Fibroblast of skin of scalp (primary cell): Measurements from ENCODE around the gene CDK16. TPM values are rescaled to one million over a fixed set of nuclear protein-coding genes. Genes with fewer than 3 reads are reported as not detected.

Experiments used
- DNase-seq: peaks from one replicate; pipeline ENCODE4 v3.0.0-alpha.2; 2013
- polyA plus RNA-seq, 2 experiments: library from polyadenylated mRNA; unstranded; fragments of 120-200 nt; gene quantifications; one replicate each; pipeline ENCODE4 v1.2.1, GENCODE V29; 2013; ENCODE audit not compliant: insufficient read length in 2 of 2

CDK16 gene
- polyA plus RNA-seq (2013, experiment 1 of 2; ENCODE audit: insufficient read length): 127 TPM
- polyA plus RNA-seq (2013, experiment 2 of 2; ENCODE audit: insufficient read length): 113 TPM

DNA sequence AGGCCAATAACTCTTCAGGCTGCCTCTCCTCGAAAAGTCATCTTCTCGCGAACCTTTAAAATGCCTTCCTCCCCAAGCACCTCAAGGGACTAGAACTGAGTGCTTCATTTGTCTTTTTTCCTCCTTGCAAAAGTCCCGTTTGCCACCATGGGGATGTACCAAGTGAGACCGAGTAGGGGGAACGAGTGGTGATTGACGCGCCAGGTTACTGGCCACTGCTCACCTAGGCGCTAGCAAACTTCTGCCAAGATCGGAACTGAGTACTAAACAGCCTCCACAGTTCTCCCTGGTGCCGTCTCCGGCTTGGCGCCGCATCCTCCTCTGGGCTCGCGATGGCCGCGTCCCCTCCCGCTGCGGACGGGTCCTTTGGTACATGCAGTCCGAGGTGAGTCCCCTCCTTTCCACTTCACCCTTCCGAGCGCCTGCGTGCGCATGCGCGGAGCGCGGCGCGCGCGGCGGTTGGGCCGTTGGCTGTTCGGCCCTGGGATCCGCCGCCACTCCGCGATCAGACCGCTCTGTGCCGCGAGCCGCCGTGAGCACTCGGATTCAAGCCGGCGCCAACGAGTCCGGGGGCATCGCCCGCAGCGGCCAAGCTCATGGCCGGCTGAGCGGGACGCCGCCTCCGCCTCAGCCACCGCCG, at the start of gene CDK16:
TSS of gene CDK16 (plus strand) at position 402 of the 640 bp plus-strand sequence. CDS start 4,877 bp downstream, outside the sequence.
- peak; percentile 84 for DNase-seq

DNA sequence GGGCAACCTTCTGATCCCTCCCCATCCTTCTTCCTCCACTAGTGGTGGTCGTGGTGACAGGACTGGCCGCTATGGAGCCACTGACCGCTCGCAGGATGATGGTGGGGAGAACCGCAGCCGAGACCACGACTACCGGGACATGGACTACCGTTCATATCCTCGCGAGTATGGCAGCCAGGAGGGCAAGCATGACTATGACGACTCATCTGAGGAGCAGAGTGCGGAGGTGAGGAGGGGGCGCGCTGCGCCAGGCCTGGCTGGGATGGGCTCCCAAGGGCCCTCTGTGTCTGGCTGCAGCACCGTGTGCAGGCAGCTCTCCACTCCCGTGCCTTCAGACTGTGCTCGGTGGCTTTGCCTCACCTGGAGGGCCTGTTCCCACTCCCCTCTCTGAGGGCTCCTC, 49.2 kb upstream of the CDK16 start:
- DNase-seq: no peak

DNA sequence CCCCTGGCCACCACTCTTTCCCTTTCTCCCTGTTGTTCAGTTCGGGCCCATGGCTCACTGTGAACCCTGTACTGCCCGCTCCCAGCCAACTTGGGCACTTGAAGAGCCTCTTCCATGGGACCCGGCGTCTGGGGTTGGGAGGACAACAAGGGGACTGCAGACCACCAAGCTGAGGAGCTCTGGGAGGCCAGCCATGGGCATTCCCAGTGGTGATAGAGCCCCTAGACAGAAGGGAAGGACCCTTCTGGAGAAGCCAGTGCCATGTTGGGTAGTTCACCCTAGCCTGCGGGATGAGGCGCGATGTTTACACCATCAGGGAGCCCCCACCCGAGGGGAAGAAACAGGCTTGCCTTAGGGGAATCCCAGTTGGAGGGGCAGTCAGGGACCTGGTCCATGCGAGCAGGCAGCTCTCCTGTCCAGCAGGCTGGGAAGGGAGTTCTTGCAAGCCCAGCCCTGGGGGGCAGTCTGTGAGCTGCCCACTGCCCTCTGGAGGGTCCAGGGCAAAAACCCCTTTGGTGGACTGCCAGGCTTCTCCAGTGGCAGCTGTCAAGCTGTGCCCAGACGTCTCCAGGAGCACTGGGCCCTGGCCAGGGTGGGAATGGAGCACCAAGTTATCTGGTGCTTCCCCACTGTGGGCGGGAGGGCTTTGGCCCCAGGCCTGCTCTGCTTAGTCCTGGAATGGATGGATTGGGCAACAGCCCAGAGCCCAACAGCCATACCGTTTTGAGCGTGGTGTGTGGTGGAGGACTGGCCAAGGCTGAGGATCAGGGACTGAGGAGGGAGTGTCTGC, 48.6 kb upstream of the CDK16 start:
- no peak for DNase-seq

DNA sequence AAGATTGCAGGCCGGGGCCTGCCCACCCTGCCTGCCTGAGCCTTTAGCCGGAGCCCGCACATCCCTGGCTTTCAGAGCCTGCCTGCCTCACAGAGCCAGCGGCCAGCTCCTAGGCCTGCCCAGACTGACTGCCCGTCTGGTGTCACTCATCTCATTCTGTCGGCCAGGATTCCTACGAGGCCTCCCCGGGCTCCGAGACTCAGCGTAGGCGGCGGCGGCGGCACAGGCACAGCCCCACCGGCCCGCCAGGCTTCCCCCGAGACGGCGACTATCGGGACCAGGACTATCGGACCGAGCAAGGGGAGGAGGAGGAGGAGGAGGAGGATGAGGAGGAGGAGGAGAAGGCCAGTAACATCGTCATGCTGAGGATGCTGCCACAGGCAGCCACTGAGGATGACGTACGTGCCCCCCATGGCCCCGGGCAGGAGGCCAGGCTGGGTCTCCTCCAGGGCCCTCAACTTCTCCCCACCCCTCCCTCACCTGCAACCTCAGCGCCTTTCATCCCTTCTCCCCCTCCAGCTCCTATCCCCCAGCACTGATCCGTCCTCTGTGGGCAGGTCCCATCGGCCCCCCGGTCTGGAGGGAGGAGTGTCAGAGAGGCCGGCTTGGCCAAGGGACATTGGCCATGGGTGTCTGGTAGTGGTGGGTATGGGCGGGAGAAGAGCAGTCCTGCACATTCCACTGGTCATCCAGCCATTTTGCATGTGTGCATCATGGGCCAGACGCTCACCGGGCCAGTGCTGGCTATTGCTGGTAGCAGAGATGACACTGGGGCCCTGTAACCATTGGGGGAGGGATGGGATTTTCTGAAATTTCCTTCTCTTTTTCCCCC, 47.4 kb upstream of the CDK16 start:
- no peak for DNase-seq

DNA sequence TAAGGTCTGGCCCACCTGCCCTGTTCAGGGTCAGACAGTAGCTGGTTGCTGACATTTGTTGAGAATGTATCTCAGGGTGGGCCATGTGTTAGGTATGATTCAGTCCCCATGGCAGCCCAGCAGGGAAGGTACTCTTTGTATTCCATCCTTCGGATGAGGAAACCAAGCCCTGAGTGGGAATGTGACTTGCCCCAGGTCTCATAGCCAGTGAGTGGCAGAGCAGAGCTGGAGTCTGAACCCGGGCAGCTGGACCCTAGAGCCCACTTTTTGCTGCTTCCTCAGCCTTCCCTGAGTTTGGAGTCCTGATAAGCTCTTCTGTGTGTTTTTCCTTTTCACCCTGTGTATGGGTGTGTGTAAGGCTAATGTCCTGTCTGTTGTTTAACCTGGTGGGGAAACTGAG, 46.5 kb upstream of the CDK16 start:
- DNase-seq: no peak

DNA sequence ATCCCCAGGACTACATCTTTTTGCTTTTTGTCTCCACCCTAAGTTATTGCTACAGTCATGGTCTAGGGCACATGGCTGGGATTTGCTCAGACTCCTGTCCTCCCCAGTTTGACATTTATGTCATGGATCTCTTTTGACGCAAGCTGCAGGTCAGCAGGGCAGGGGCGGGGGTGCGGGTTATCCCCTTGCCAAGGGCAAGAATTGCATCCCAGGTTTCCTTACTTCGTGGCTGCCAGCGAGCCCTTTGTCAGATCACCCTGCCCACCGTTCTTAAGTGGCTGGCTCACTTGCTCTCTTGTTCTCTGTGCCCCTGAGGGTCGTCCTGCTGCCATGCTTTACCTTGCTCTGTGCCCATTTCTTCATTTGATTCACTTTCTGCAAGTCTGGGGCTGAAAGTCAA, 45.9 kb upstream of the CDK16 start:
- DNase-seq: no peak

DNA sequence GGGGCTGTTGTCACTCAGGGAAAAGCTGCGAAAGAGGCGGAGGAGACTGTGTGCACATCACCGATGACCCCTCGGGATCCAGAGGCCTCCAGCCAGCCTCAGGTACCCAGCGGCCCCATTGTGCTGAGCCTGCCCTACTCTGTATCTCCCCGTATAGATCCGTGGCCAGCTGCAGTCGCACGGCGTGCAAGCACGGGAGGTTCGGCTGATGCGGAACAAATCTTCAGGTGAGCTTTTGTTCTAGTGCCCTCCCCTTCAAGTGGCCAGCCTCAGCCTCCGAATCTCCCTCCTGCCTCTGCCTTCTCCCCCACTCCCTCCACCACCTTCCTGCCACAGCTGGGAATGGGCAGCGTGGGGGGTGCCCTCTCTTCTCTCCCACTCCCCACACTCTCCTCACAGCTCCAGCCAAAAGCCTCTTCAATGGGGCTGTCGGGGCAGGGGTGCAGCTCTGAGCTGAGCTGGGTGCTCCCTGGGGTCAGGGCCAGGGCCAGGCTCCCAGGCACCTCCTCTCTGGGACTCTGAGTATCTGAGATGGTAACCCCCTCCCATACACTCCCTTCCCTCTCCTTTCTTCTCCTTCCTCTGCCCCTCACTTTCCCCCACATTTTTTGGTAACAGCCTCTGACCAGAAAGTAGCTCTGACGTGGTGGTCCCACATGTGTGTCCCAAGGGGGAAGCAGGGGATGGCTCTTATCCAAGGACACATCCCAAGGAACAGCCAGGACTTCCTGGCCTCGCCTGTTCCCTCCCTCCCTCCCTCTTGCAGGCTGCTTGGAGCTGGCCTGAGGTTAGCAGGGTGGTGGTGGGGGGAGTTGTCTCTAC, 45.3 kb upstream of the CDK16 start:
- DNase-seq: no peak

DNA sequence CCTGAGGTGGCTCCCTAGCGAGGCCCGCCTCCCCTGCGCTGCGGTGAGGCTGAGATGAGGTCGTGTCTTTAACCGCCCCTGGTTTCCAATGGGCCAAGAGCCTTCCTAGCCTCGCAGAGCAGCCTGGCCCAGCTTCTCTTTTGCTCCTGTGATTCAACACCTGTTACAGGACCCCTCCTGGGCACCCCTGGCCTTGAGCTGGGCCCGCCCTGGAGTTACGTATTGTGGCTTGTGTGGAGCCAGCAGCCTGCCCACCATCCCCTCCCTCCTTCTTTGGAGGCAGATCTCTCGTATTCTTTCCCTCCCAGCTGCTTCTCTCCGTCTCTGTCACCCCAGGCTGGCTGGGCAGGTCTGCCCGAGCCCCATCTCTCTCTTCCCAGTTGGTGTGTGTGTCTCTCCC, 44.1 kb upstream of the CDK16 start:
- DNase-seq: no peak

DNA sequence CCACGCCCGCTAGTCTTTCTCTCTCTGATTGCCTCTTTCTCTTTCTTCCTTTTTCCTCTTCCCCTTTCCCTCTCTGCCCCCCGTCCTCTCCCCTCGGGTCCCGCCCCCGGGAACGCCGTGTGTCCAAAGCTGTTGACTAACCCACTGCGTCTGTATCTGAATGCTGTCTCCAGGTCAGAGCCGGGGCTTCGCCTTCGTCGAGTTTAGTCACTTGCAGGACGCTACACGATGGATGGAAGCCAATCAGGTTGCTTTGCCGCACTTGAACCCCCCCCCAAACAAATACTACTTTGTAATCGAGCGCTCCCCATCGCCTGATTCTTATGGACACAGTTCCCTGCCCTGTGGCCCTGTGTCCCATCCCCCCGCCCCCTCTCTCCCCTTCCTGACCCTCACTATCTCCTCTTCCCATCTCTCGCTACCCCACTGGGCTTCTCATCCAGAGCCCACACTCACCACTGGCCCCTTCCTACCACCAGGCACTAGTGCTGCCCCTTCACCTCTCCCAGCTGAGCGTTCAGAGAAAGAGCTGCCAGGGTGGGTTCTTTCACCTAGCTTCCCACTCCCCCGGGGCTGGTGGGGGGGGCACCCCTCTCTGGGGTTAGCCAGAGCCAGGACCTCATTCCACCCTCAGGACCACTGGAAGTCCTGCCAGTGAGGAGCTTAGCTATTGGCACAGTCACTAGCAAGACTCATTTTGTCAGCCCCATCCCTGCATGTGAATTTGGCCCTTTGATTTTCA, 43.5 kb upstream of the CDK16 start:
- no peak for DNase-seq

DNA sequence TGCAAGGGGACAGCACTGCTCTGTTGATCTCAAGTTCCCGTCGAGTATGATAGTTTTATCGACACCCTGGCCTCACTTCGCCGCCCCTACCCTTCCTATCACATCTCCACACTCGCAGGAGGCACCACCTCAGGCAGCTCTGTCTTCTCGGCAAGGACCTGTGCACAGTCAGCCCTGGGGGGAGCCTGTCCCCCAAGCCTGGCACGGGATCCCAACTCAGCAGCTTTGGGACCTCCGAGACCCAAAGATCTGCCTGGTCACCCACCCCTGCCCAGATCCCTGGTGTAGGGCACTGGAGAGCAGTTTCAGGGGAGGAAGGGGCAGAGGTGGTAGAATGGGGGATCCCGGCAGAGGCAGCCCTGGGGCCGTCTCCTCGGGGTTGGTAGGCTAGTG, 42.9 kb upstream of the CDK16 start:
- DNase-seq: no peak

DNA sequence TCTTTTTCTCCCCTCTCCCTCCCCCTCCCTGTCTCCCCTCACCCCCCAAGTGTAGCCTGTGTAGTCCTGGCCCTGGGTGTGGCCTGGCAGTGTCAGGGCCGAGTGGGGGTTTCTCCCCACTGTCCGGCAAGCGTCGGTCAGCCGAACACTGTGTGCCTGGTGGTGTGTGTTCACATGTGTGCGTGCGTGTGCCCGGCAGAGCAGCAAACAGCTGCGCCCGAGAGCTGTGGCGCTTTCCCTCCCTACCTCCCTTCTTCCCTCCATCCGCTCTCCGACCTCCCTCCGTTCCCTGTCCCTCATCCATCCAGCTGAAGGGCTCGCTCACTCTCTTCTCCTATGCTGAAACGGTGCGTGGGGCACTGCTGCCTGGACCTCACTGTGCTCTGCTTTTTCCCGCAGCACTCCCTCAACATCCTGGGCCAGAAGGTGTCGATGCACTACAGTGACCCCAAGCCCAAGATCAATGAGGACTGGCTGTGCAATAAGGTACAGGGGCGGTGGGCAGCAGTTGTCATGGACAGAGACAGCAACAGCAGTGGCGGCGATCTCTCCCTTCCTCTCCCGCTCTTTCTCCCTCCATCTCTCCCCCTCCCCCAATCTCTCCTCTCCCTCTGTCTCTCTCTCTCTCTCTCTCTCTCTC, 42.3 kb upstream of the CDK16 start:
- no peak for DNase-seq

DNA sequence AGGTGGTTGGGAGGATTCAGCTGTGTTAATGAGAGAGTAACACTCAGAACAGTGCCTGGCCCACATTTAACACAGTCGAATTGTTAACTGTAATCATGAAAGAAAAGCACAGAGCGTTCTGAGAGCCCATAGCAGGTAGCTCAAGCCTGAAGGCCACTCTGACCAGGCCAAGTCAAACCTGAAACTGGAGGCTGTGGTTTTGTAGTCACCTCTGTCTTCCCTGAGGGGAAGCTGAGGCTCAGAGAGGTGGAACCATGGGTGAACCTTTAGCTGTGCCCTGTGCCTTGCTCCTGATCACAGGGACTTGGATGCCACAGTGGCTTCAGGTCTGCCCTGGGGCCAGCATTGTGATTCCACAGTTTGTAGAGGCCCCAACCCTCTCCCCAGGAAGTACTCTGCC, 41.4 kb upstream of the CDK16 start:
- DNase-seq: no peak

DNA sequence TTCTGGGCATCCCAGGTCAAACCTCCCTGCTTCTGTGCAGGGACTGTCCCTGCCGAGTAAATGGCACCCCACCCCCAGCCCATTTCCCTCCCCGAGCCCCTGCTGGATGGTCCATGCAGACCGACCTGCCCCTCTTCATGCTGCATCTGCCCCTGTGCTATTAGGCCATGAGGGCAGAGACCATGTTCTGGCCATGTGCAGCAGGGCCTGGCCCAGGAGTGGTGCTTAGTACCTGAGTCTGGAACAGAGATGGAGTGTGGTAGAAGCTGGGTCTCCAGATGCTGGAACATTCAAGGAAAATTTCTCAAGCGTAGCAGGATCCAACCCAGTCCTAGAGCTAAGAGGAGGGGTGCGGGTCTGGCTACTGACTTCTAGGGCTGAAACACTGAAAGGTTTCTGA, 40.1 kb upstream of the CDK16 start:
- DNase-seq: no peak

DNA sequence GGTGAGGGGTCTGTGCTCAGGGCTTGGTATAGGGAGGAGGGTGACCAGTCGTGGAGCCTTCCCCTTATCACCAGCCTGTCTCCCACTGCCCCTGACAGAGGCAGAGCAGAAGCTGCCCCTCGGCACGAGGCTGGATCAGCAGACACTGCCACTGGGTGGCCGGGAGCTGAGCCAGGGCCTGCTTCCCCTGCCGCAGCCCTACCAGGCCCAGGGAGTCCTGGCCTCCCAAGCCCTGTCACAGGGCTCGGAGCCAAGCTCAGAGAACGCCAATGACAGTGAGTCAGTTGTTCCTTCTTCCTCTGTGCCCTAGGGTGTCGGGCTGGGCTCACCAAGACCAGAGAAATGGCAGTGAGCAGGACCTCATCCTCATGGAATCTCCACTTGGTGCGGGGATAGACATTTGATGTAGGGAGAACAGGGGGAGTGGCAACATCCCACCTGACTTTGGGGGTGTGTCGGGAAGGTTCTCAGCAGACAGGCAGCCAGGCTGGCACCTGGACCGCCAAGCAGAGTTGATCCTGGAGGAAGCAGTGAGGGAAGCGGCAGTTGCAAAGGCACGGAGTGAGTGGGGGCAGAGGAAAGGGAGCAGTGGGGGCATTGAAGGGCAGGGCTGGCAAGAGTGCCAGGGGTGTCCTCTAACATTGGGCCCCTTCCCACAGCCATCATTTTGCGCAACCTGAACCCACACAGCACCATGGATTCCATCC, 39.1 kb upstream of the CDK16 start:
- peak; percentile 26 for DNase-seq

DNA sequence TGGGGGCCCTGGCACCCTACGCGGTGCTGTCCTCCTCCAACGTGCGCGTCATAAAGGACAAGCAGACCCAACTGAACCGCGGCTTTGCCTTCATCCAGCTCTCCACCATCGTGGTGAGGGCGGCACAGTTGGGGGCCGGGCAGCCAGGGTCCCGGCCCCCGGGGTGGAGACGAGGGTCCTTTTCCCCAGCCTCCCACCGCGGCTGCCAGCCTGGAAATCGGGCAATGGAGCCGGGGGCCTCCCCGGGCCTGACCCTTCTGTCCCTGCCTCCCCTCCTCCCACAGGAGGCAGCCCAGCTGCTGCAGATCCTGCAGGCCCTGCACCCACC, 38.6 kb upstream of the CDK16 start:
- no peak for DNase-seq

DNA sequence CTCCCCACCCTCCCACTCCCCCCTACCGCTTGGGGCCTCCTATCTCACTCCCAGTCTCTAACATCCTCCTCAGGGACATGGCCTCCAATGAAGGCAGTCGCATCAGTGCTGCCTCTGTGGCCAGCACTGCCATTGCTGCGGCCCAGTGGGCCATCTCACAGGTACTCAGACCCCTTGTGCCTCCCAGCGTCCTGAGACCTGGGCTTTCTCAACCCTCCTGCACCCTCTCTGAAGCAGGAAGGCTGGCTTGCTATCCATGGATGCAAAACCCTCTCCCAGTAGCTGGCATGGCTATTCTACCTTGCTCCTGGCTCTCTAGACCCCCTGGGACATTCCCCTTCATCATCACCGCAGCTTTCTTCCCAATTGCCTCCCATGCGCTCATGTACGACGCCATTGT, 38.1 kb upstream of the CDK16 start:
- DNase-seq: no peak

DNA sequence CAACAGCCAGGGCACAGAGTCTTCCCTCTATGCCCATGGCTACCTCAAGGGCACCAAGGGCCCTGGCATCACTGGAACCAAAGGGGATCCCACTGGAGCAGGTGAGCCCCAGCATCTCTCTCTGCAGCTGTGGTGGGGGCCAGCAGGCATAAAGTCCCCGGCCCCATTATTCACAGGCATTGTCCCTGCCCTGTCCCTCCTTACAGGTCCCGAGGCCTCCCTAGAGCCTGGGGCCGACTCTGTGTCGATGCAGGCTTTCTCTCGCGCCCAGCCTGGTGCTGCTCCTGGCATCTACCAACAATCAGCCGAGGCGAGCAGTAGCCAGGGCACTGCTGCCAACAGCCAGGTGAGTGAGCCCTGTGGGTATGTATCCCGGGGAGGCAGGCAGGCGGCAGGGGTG, 37.2 kb upstream of the CDK16 start:
- DNase-seq: no peak

DNA sequence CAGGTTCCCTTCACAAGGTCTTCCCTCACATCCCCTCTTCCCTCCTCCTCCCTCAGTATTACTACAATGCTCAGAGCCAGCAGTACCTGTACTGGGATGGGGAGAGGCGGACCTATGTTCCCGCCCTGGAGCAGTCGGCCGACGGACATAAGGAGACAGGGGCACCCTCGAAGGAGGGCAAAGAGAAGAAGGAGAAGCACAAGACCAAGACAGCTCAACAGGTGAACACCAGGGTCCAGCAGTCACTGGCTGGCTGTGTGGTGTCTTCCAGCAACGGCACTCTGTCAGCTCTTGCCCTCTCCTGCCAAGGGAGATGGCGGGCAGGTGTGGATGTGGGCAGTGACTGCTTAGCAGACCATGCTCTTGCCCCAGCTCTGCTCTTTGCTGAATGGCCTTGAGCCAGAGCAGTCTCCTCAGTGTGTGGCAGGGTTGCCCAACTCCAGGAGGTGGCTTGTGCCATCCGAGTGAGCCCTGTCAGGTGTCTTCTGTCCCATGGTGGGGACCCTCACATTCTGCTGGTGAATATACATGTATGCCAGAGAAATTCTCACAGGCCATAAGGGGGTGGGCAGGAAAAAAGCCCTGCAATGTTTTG, 36.3 kb upstream of the CDK16 start:
- DNase-seq: no peak

DNA sequence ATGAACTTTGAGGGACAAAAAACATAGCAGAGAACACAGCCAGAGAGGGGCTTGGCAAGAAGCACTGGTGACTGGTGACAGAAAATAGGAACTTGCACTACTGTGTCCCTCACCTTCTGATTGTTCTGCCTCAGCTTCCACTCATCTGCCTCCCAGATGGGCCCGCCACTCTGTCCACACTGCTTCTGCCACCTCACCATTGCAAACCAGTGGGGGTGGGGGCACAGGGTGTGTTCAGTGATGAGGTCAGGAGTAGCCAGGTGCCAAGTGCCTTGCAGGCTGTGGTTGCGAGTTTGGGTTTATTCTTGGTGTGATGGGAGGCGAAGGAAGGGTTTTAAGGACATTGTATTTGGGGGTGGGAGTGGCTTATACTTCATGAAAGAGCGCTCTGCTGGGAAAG, 34.0 kb upstream of the CDK16 start:
- no peak for DNase-seq

DNA sequence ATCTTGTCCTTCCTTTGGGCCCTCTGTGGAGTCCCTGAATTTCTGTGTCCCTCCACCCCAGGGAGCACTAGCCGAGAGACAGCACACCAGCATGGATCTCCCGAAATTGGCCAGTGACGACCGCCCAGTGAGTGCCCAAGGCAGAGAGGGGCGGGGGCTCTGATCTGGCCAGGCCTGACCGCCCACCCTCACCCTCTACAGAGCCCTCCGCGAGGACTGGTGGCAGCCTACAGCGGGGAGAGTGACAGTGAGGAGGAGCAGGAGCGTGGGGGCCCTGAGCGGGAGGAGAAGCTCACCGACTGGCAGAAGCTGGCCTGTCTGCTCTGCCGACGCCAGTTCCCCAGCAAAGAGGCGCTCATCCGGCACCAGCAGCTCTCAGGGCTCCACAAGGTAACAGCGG, 33.2 kb upstream of the CDK16 start:
- DNase-seq: no peak
